CD4-positive, alpha-beta T cell (primary cell): Measurements from ENCODE around the gene TRAPPC2L. TPM values are rescaled to one million over a fixed set of nuclear protein-coding genes. Genes with fewer than 3 reads are reported as not detected.

Source experiments
- ATAC-seq: fragments of 200-7000 bp; cut with Tn5 transposase; one replicate; pipeline ENCODE4 v1.10.0; 2022; ENCODE audit warnings: mild to moderate bottlenecking; ENCODE audit not compliant: poor library complexity
- CTCF ChIA-PET: fragments of 350-600 bp; sonication (Branson Sonifier 250); formaldehyde crosslinking; loops from one replicate; lab custom pipeline; 2021; ENCODE audit warnings: antibody characterized with exemption, inconsistent platforms; lab: Charles Lee
- POLR2A ChIA-PET: fragments of 350-600 bp; sonication (Branson Sonifier 250); formaldehyde crosslinking; loops from one replicate; lab custom pipeline; 2021; ENCODE audit warnings: antibody characterized with exemption, inconsistent platforms; lab: Charles Lee
- DNase-seq, 14 experiments: peaks; one replicate each; pipeline ENCODE4 v3.0.0-alpha.2; 2013 to 2020; ENCODE audit warnings: mixed read lengths in 2 of 14
- H3K27ac ChIP-seq, 2 donors: one replicate each; pipeline versions ENCODE4 v1.5.1 to v1.7.0; 2013; ENCODE audit warnings: low read length in 2 of 2, low read depth in 1 of 2, mild to moderate bottlenecking in 1 of 2
- H3K27me3 ChIP-seq, 2 experiments: 1 replicate in 1 of 2; 2 replicates in 1 of 2; pipeline versions ENCODE4 v1.6.1 to v1.7.0; 2013; ENCODE audit warnings: low read length in 2 of 2, control low read depth in 1 of 2, mild to moderate bottlenecking in 1 of 2, moderate library complexity in 1 of 2; ENCODE audit not compliant: insufficient read depth in 2 of 2, control insufficient read depth in 1 of 2
- H3K36me3 ChIP-seq: one replicate; pipeline ENCODE4 v1.6.1; 2013; ENCODE audit warnings: low read length, control low read depth; ENCODE audit not compliant: insufficient read depth
- H3K4me1 ChIP-seq: one replicate; pipeline ENCODE4 v1.6.1; 2013; ENCODE audit warnings: low read length, control low read depth; ENCODE audit not compliant: insufficient read depth
- H3K4me3 ChIP-seq: one replicate; pipeline ENCODE4 v1.5.1; 2013; ENCODE audit warnings: mild to moderate bottlenecking, low read length, moderate library complexity
- H3K9me3 ChIP-seq, 2 experiments: 1 replicate in 1 of 2; 2 replicates in 1 of 2; pipeline versions ENCODE4 v1.6.1 to v1.7.0; 2013; ENCODE audit warnings: low read length in 2 of 2, mild to moderate bottlenecking in 2 of 2, control low read depth in 1 of 2, moderate library complexity in 1 of 2; ENCODE audit not compliant: control insufficient read depth in 1 of 2, insufficient read depth in 1 of 2
- H3K27ac Mint-ChIP-seq: one replicate; pipeline ENCODE4 v1.8.0; 2020; ENCODE audit warnings: mixed read lengths
- H3K27me3 Mint-ChIP-seq: one replicate; pipeline ENCODE4 v1.8.0; 2021; ENCODE audit warnings: mixed read lengths
- H3K36me3 Mint-ChIP-seq: one replicate; pipeline ENCODE4 v1.8.0; 2021; ENCODE audit warnings: low read depth, mixed read lengths
- H3K4me1 Mint-ChIP-seq: one replicate; pipeline ENCODE4 v1.8.0; 2021; ENCODE audit warnings: low read depth, mixed read lengths
- H3K4me3 Mint-ChIP-seq: one replicate; pipeline ENCODE4 v1.8.0; 2020; ENCODE audit warnings: mild to moderate bottlenecking, mixed read lengths
- H3K9me3 Mint-ChIP-seq: one replicate; pipeline ENCODE4 v1.8.0; 2020; ENCODE audit warnings: mixed read lengths
- CTCF ChIP-seq: fragments of 200-600 bp; IDR thresholded peaks from one replicate; pipeline ENCODE4 v1.8.0; 2022; ENCODE audit warnings: antibody characterized with exemption, mild to moderate bottlenecking
- intact Hi-C, 2 experiments: fragments of 100-400 bp; cut with DNase I in 1 of 2; cut with micrococcal nuclease in 1 of 2; formaldehyde crosslinking; loops; one replicate each; pipeline versions ENCODE4 v1.15.1 to v1.9.0; 2023 to 2025; cut with DNase I, micrococcal nuclease
- total RNA-seq, 174 experiments: library from RNA in 2 of 174; stranded (reverse) in 2 of 174; gene quantifications; one replicate each; pipeline ENCODE4 v1.2.3 and lab custom pipeline; 2021 to 2026

TRAPPC2L gene
- total RNA-seq, 2 experiments from 2014 or later: 48.0 to 48.2 TPM

- DNase-seq (no peak), ATAC-seq (no peak)
- Histone ChIP-seq H3K27ac (no peak within 1 kb of the TSS), H3K36me3 (peaks cover 17% of the 10 kb centered on the region), H3K4me3 (no peak within 1 kb of the TSS), H3K9me3 (no peaks in the 10 kb centered on the region), H3K27me3 (peaks cover 7 to 8% of the 10 kb centered on the region in 2 experiments), H3K4me1 (peaks cover 6% of the 10 kb centered on the region)
- ChIA-PET POLR2A (no interaction called here), CTCF (no interaction called here)
- H3K36me3 Mint-ChIP-seq: peaks cover 10% of the 10 kb centered on the region
- no peak for TF ChIP-seq CTCF
- H3K4me1 Mint-ChIP-seq: no peaks in the 10 kb centered on the region
- intact Hi-C loops: no loop called here
- no peak within 1 kb of the TSS for H3K4me3 Mint-ChIP-seq
- no peak within 1 kb of the TSS for H3K27ac Mint-ChIP-seq
- peaks cover 9% of the 10 kb centered on the region for H3K27me3 Mint-ChIP-seq
- no peaks in the 10 kb centered on the region for H3K9me3 Mint-ChIP-seq
Observed at GRCh38 chr16:88866151-88866920, 9.4 kb downstream of the TRAPPC2L start, which contains the start of gene PABPN1L. Gene PABPN1L, minus strand, starts transcription at chr16:88866660. Its CDS starts 54 bp downstream, at chr16:88866606.

GRCh38 chr16:88867581-88868246, 10.8 kb downstream of the TRAPPC2L start:
- H3K4me3 ChIP-seq: no peak overlapping the region
- ATAC-seq: no peak

More at GRCh38 chr16:88867581-88868246, 10.8 kb downstream of the TRAPPC2L start:
- intact Hi-C loops: no loop called here
- no peak for DNase-seq
- Mint-ChIP-seq H3K27ac (no peak overlapping the region), H3K9me3 (no peaks in the 10 kb centered on the region), H3K27me3 (peaks cover 11% of the 10 kb centered on the region), H3K4me1 (no peaks in the 10 kb centered on the region), H3K36me3 (peaks cover under 1% of the 10 kb centered on the region), H3K4me3 (no peak overlapping the region)
- H3K9me3 ChIP-seq: no peaks in the 10 kb centered on the region
- peaks cover 6% of the 10 kb centered on the region for H3K4me1 ChIP-seq
- H3K27me3 ChIP-seq: peaks cover 13 to 15% of the 10 kb centered on the region in 2 experiments
- peaks cover 4% of the 10 kb centered on the region for H3K36me3 ChIP-seq
- no peak overlapping the region for H3K27ac ChIP-seq
- ChIA-PET POLR2A (no interaction called here), CTCF (no interaction called here)
- no peak for TF ChIP-seq CTCF
